SK-N-SH treated with all-trans-retinoic acid at 6 μM for 48 hours (cell line): Measurements from ENCODE around the gene FBXL13.
A peak's percentile ranks its signal among the peaks of the same experiment; 100 is the strongest.

Experiments
- ATAC-seq: fragments of 200-7000 bp; cut with Tn5 transposase; 3 replicates; pipeline ENCODE4 v1.9.1; 2020; ENCODE audit warnings: mild to moderate bottlenecking, moderate library complexity
- ARNTL ChIP-seq: fragments of 450-650 bp; formaldehyde crosslinking; IDR thresholded peaks from 2 replicates; pipeline ENCODE4 v1.5.0; 2020; ENCODE audit warnings: low read depth, mild to moderate bottlenecking, moderate library complexity, borderline replicate concordance
- BACH2 ChIP-seq: fragments of 250-450 bp; sonication (Bioruptor Pico); IDR thresholded peaks from 2 replicates; pipeline ENCODE4 v1.9.0; 2021; ENCODE audit warnings: mild to moderate bottlenecking, borderline replicate concordance
- CSDC2 ChIP-seq: fragments of 250-450 bp; sonication (Bioruptor Pico); IDR thresholded peaks from 2 replicates; pipeline ENCODE4 v1.5.0; 2020; ENCODE audit warnings: mild to moderate bottlenecking, moderate library complexity
- ESRRG ChIP-seq: fragments of 250-450 bp; sonication (Bioruptor Pico); IDR thresholded peaks from 2 replicates; pipeline ENCODE4 v1.6.1; 2021; ENCODE audit warnings: mild to moderate bottlenecking
- GLIS3 ChIP-seq: fragments of 250-450 bp; sonication (Bioruptor Pico); IDR thresholded peaks from 2 replicates; pipeline ENCODE4 v1.5.0; 2020; ENCODE audit warnings: mild to moderate bottlenecking, moderate library complexity
- ISL1 ChIP-seq: fragments of 250-450 bp; sonication (Bioruptor Pico); IDR thresholded peaks from 2 replicates; pipeline ENCODE4 v2.1.2; 2022; ENCODE audit warnings: mild to moderate bottlenecking, moderate library complexity
- OSR1 ChIP-seq: fragments of 250-450 bp; sonication (Bioruptor Pico); IDR thresholded peaks from 2 replicates; pipeline ENCODE4 v1.8.0; 2022; ENCODE audit warnings: moderate library complexity, mild to moderate bottlenecking, inconsistent platforms
- POU6F1 ChIP-seq: fragments of 250-450 bp; sonication (Bioruptor Pico); IDR thresholded peaks from 2 replicates; pipeline ENCODE4 v1.8.0; 2021; ENCODE audit warnings: low read depth, mild to moderate bottlenecking, moderate library complexity, borderline replicate concordance
- RARB ChIP-seq: fragments of 250-450 bp; sonication (Bioruptor Pico); IDR thresholded peaks from 2 replicates; pipeline ENCODE4 v1.8.0; 2021; ENCODE audit warnings: mild to moderate bottlenecking, moderate library complexity
- SNAI2 ChIP-seq: fragments of 250-450 bp; sonication (Bioruptor Pico); IDR thresholded peaks from 2 replicates; pipeline ENCODE4 v1.5.0; 2020; ENCODE audit warnings: mild to moderate bottlenecking, moderate library complexity
- TCF4 ChIP-seq: fragments of 250-450 bp; sonication (Bioruptor Pico); IDR thresholded peaks from 2 replicates; pipeline ENCODE4 v1.8.0; 2021; ENCODE audit warnings: mild to moderate bottlenecking, moderate library complexity, borderline replicate concordance
- TOX ChIP-seq: fragments of 250-450 bp; sonication (Bioruptor Pico); IDR thresholded peaks from 2 replicates; pipeline ENCODE4 v1.8.0; 2021; ENCODE audit warnings: mild to moderate bottlenecking, moderate library complexity, borderline replicate concordance
- TSHZ2 ChIP-seq: fragments of 250-450 bp; sonication (Bioruptor Pico); IDR thresholded peaks from 2 replicates; pipeline ENCODE4 v1.5.0; 2020; ENCODE audit warnings: mild to moderate bottlenecking, moderate library complexity
- ZFP30 ChIP-seq: fragments of 450-650 bp; formaldehyde crosslinking; IDR thresholded peaks from 2 replicates; pipeline ENCODE4 v1.5.0; 2022; ENCODE audit warnings: mild to moderate bottlenecking, moderate library complexity
- ZNF565 ChIP-seq: fragments of 450-650 bp; formaldehyde crosslinking; conservative IDR thresholded peaks from 2 replicates; pipeline ENCODE4 v1.5.0; 2020; ENCODE audit warnings: low read depth, mild to moderate bottlenecking, moderate library complexity
- ZNF8 ChIP-seq: fragments of 450-650 bp; formaldehyde crosslinking; IDR thresholded peaks from 2 replicates; pipeline ENCODE4 v1.5.0; 2020; ENCODE audit warnings: mild to moderate bottlenecking, moderate library complexity
- TF ChIP-seq, protein P1 (sequence below): fragments of 250-450 bp; sonication (Bioruptor Pico); IDR thresholded peaks from 2 replicates; pipeline ENCODE4 v1.5.1; 2020; ENCODE audit warnings: low read depth, mild to moderate bottlenecking, moderate library complexity
- TF ChIP-seq, protein P2 (sequence below): fragments of 250-450 bp; sonication (Bioruptor Pico); IDR thresholded peaks from 2 replicates; pipeline ENCODE4 v1.8.0; 2020; ENCODE audit warnings: mild to moderate bottlenecking, moderate library complexity, borderline replicate concordance
- TF ChIP-seq, protein P3 (sequence below): fragments of 250-450 bp; sonication (Bioruptor Pico); IDR thresholded peaks from 2 replicates; pipeline ENCODE4 v1.5.1; 2021; ENCODE audit warnings: mild to moderate bottlenecking, moderate library complexity

Gene FBXL13

DNA sequence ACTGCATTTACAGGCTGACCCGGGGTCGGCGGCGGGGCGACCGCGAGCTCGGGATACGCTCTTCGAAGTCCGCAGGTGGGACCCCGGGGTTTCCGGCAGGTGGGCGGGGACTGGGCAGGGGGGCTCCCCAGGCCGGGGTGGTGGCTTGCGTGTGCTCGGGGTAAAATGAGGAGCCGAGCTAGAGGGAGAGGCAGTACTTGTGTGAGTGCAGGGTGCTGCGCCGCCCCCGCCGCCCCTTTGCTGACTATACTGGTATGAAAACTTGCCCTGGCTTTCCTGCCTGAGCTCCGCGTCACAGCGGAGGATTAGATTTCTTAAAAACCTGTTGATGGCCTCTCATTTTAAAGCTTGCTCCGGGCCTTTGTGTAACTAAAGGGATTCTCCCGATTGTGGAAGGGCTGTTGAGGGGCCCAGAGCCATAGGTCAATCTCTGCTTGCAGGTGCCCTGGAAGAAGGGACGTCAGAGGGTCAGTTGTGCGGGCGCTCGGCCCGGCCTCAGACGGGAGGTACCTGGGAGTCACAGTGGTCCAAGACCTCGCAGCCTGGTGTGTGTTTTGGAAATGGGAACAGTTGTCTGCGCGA is 832 bp upstream of the FBXL13 start:
- no peak for TF ChIP-seq ISL1 (CRISPR knock-in tag)
- no peak for TF ChIP-seq ZNF8 (CRISPR knock-in tag)
- no peak for TF ChIP-seq ZFP30 (CRISPR knock-in tag)
- no peak for TF ChIP-seq ESRRG (CRISPR knock-in tag)
- no peak for TF ChIP-seq TCF4 (CRISPR knock-in tag)
- TF ChIP-seq CSDC2 (CRISPR knock-in tag), result no peak
- TF ChIP-seq, protein P1, sequence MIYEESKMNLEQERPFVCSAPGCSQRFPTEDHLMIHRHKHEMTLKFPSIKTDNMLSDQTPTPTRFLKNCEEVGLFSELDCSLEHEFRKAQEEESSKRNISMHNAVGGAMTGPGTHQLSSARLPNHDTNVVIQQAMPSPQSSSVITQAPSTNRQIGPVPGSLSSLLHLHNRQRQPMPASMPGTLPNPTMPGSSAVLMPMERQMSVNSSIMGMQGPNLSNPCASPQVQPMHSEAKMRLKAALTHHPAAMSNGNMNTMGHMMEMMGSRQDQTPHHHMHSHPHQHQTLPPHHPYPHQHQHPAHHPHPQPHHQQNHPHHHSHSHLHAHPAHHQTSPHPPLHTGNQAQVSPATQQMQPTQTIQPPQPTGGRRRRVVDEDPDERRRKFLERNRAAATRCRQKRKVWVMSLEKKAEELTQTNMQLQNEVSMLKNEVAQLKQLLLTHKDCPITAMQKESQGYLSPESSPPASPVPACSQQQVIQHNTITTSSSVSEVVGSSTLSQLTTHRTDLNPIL, result no peak
- no peak for TF ChIP-seq SNAI2
- TF ChIP-seq, protein P2, sequence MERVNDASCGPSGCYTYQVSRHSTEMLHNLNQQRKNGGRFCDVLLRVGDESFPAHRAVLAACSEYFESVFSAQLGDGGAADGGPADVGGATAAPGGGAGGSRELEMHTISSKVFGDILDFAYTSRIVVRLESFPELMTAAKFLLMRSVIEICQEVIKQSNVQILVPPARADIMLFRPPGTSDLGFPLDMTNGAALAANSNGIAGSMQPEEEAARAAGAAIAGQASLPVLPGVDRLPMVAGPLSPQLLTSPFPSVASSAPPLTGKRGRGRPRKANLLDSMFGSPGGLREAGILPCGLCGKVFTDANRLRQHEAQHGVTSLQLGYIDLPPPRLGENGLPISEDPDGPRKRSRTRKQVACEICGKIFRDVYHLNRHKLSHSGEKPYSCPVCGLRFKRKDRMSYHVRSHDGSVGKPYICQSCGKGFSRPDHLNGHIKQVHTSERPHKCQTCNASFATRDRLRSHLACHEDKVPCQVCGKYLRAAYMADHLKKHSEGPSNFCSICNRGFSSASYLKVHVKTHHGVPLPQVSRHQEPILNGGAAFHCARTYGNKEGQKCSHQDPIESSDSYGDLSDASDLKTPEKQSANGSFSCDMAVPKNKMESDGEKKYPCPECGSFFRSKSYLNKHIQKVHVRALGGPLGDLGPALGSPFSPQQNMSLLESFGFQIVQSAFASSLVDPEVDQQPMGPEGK (CRISPR knock-in tag), result no peak
- TF ChIP-seq, protein P3, sequence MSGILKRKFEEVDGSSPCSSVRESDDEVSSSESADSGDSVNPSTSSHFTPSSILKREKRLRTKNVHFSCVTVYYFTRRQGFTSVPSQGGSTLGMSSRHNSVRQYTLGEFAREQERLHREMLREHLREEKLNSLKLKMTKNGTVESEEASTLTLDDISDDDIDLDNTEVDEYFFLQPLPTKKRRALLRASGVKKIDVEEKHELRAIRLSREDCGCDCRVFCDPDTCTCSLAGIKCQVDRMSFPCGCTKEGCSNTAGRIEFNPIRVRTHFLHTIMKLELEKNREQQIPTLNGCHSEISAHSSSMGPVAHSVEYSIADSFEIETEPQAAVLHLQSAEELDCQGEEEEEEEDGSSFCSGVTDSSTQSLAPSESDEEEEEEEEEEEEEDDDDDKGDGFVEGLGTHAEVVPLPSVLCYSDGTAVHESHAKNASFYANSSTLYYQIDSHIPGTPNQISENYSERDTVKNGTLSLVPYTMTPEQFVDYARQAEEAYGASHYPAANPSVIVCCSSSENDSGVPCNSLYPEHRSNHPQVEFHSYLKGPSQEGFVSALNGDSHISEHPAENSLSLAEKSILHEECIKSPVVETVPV (CRISPR knock-in tag), result no peak
- TF ChIP-seq POU6F1 (CRISPR knock-in tag), result no peak
- TF ChIP-seq BACH2 (CRISPR knock-in tag), result no peak
- no peak for TF ChIP-seq TOX (CRISPR knock-in tag)
- TF ChIP-seq GLIS3 (CRISPR knock-in tag), result no peak
- no peak for TF ChIP-seq OSR1 (CRISPR knock-in tag)
- peak; percentile 41 for ATAC-seq

DNA sequence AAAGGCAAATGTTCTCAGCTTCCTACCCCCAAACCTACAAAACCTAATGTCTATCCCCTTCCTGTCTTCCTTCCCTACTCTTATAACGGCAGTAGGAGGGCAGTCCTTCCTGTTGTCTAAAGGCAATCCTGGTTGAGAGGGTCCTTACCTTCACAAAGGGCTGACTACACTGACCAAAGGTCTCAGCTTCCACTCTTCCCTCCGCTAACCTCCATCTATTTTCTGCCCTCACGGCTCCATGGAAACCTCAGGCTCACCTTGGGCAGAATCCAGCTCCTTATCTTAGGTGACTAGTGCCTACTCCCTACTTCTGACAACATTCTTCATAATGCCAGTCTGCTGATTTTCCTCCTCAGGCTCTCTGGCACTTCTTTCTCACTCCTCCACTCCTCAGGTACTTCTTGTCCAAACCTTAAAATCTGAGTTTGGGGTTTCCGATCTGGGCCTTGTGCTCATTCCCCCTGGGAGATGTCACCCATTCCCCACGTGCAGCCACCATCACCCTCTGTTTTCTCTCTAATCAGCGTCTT is 542 bp downstream of the FBXL13 start:
- ATAC-seq, result peak; percentile 30
- TF ChIP-seq ZFP30 (CRISPR knock-in tag) (no peak), ARNTL (CRISPR knock-in tag) (no peak), OSR1 (CRISPR knock-in tag) (no peak), POU6F1 (CRISPR knock-in tag) (no peak), TSHZ2 (CRISPR knock-in tag) (no peak), ZNF565 (CRISPR knock-in tag) (no peak), RARB (no peak), ZNF8 (CRISPR knock-in tag) (no peak)
- TF ChIP-seq, protein P3 (CRISPR knock-in tag), result no peak
- TF ChIP-seq, protein P2 (CRISPR knock-in tag), result no peak
